Smooth muscle cell (in vitro differentiated cells): ENCODE data around the gene SLC41A3. TPM values are rescaled to one million over a fixed set of nuclear protein-coding genes. Genes with fewer than 3 reads are reported as not detected.

Experiments used
- DNase-seq: peaks from one replicate; lab custom pipeline; 2025; ENCODE audit not compliant: unreplicated experiment; lab: John Stamatoyannopoulos, UW
- H2AFZ ChIP-seq: fragments of 200-600 bp; sonication (generic); 2 replicates; pipeline ENCODE4 v1.6.0; 2016; ENCODE audit warnings: antibody characterized with exemption, low read depth, mild to moderate bottlenecking
- H3F3A ChIP-seq: fragments of 200-600 bp; sonication (generic); 2 replicates; pipeline ENCODE4 v1.6.0; 2017; ENCODE audit warnings: antibody characterized with exemption, low read depth
- H3K27ac ChIP-seq: fragments of 200-600 bp; sonication (generic); 2 replicates; pipeline ENCODE4 v1.5.1; 2016; ENCODE audit warnings: low read depth, mild to moderate bottlenecking
- H3K27me3 ChIP-seq: fragments of 200-600 bp; sonication (generic); 2 replicates; pipeline ENCODE4 v1.6.1; 2016; ENCODE audit warnings: low read depth, mild to moderate bottlenecking
- H3K36me3 ChIP-seq: fragments of 200-600 bp; sonication (generic); 2 replicates; pipeline ENCODE4 v1.5.1; 2016; ENCODE audit warnings: low read depth
- H3K4me1 ChIP-seq: fragments of 200-600 bp; sonication (generic); 2 replicates; pipeline ENCODE4 v1.5.1; 2016; ENCODE audit warnings: low read depth
- H3K4me2 ChIP-seq: fragments of 200-600 bp; sonication (generic); 2 replicates; pipeline ENCODE4 v1.6.0; 2016; ENCODE audit warnings: mild to moderate bottlenecking
- H3K4me3 ChIP-seq: fragments of 200-600 bp; sonication (generic); 2 replicates; pipeline ENCODE4 v1.5.1; 2016; ENCODE audit warnings: mild to moderate bottlenecking
- H3K79me2 ChIP-seq: fragments of 200-600 bp; sonication (generic); 2 replicates; pipeline ENCODE4 v1.6.0; 2016; ENCODE audit warnings: low read depth, mild to moderate bottlenecking
- H3K9ac ChIP-seq: fragments of 200-600 bp; sonication (generic); 2 replicates; pipeline ENCODE4 v1.6.0; 2016; ENCODE audit warnings: low read depth
- H3K9me3 ChIP-seq: fragments of 200-600 bp; sonication (generic); replicated peaks from 2 replicates; pipeline ENCODE4 v1.5.1; 2016; ENCODE audit warnings: low read depth
- H4K20me1 ChIP-seq: fragments of 200-600 bp; sonication (generic); 2 replicates; pipeline ENCODE4 v1.6.0; 2016; ENCODE audit warnings: low read depth
- CTCF ChIP-seq: fragments of 200-600 bp; sonication (generic); IDR thresholded peaks from 2 replicates; pipeline ENCODE4 v1.5.1; 2017; ENCODE audit warnings: borderline replicate concordance, mild to moderate bottlenecking, antibody characterized with exemption; ENCODE audit not compliant: insufficient read depth, poor library complexity, severe bottlenecking
- WGBS: methylation state at CpG from one replicate; pipeline ENCODE4 v1.1.7; 2016; ENCODE audit warnings: low lambda C conversion rate; 5-methylcytosine and 5-hydroxymethylcytosine counted together
- polyA plus RNA-seq: library from polyadenylated mRNA; unstranded; fragments of >200 nt; fragmentation: Nextera tagmentation; extraction: Ambion mirVana; gene quantifications from 2 replicates; pipeline ENCODE4 v1.2.1, GENCODE V29; 2016
- total RNA-seq: library from RNA; depleted of rRNA; stranded (reverse); fragments of >200 nt; gene quantifications from 2 replicates; pipeline ENCODE4 v1.2.3, GENCODE V29; 2014

Gene SLC41A3
- total and polyA plus RNA-seq, 2 experiments from 2014 or later, result 20.7 to 23.9 TPM

- WGBS, result 81% methylated on average over 5 of the region's 5 CpGs
- no peak for TF ChIP-seq CTCF
- Histone ChIP-seq H2AFZ (no peak overlapping the region), H3K79me2 (no peaks in the 10 kb centered on the region), H4K20me1 (no peaks in the 10 kb centered on the region), H3K27me3 (no peaks in the 10 kb centered on the region), H3F3A (no peaks in the 10 kb centered on the region), H3K4me1 (no peaks in the 10 kb centered on the region), H3K27ac (no peak overlapping the region), H3K9me3 (no peaks in the 10 kb centered on the region), H3K4me2 (no peak overlapping the region), H3K36me3 (no peaks in the 10 kb centered on the region), H3K9ac (no peak overlapping the region), H3K4me3 (no peak overlapping the region)
- no peak for DNase-seq
Measured at GRCh38 chr3:126125341-126125740, 41.4 kb upstream of the SLC41A3 start.

GRCh38 chr3:126124896-126125295 is 41.0 kb upstream of the SLC41A3 start:
- H3K79me2 ChIP-seq, result no peaks in the 10 kb centered on the region
- H3K9me3 ChIP-seq, result no peaks in the 10 kb centered on the region
- H3K4me1 ChIP-seq, result no peaks in the 10 kb centered on the region
- no peak overlapping the region for H3K4me2 ChIP-seq
- H4K20me1 ChIP-seq, result no peaks in the 10 kb centered on the region
- no peaks in the 10 kb centered on the region for H3K27me3 ChIP-seq
- no peaks in the 10 kb centered on the region for H3K36me3 ChIP-seq
- no peak overlapping the region for H3K9ac ChIP-seq
- 95% methylated on average over 9 of the region's 9 CpGs for WGBS
- no peaks in the 10 kb centered on the region for H3F3A ChIP-seq
- no peak overlapping the region for H2AFZ ChIP-seq
- no peak overlapping the region for H3K4me3 ChIP-seq
- no peak overlapping the region for H3K27ac ChIP-seq
- no peak for DNase-seq
- TF ChIP-seq CTCF, result no peak

- H3K79me2 ChIP-seq, result no peaks in the 10 kb centered on the region
- no peak overlapping the region for H3K4me3 ChIP-seq
- H3K4me1 ChIP-seq, result no peaks in the 10 kb centered on the region
- no peak overlapping the region for H3K4me2 ChIP-seq
- no peak for TF ChIP-seq CTCF
- H3K27ac ChIP-seq, result no peak overlapping the region
- no peaks in the 10 kb centered on the region for H3K27me3 ChIP-seq
- WGBS, result 74% methylated on average over 10 of the region's 10 CpGs
- H3F3A ChIP-seq, result no peaks in the 10 kb centered on the region
- H3K9me3 ChIP-seq, result no peaks in the 10 kb centered on the region
- H3K36me3 ChIP-seq, result no peaks in the 10 kb centered on the region
- no peaks in the 10 kb centered on the region for H4K20me1 ChIP-seq
- no peak overlapping the region for H3K9ac ChIP-seq
- no peak overlapping the region for H2AFZ ChIP-seq
- no peak for DNase-seq
Measured at GRCh38 chr3:126124148-126124868, 40.4 kb upstream of the SLC41A3 start.

- Histone ChIP-seq H3K27ac (no peak overlapping the region), H4K20me1 (no peaks in the 10 kb centered on the region), H3K4me3 (no peak overlapping the region), H3K79me2 (no peaks in the 10 kb centered on the region), H3K27me3 (no peaks in the 10 kb centered on the region), H2AFZ (no peak overlapping the region), H3K36me3 (no peaks in the 10 kb centered on the region), H3K9me3 (no peaks in the 10 kb centered on the region), H3F3A (no peaks in the 10 kb centered on the region), H3K4me1 (no peaks in the 10 kb centered on the region), H3K4me2 (no peak overlapping the region), H3K9ac (no peak overlapping the region)
- DNase-seq, result no peak
- no peak for TF ChIP-seq CTCF
- 81% methylated on average over 4 of the region's 4 CpGs for WGBS
Measured at GRCh38 chr3:126121632-126122031, 37.7 kb upstream of the SLC41A3 start.
